Measurements from ENCODE around the gene SMIM32. TPM values are rescaled to one million over a fixed set of nuclear protein-coding genes. Genes with fewer than 3 reads are reported as not detected.

SMIM32 gene
- total RNA-seq, 1 donor from 2014 or later: 0.79 TPM

- H3K36me3 Mint-ChIP-seq (ENCODE audit: insufficient read depth): no peaks in the 10 kb centered on the region
- H3K27me3 Mint-ChIP-seq: peaks cover 28% of the 10 kb centered on the region
- H3K27ac Mint-ChIP-seq: no peak overlapping the region
- no peaks in the 10 kb centered on the region for H3K9me3 Mint-ChIP-seq (ENCODE audit: low read depth)
- TF ChIP-seq CTCF (IDR thresholded peaks at IDR 0.05; ENCODE audit: unreplicated experiment): no peak
- no peak overlapping the region for H3K4me3 Mint-ChIP-seq (ENCODE audit: low read depth)
- no peak for DNase-seq (ENCODE audit: low spot score, unreplicated experiment)
- no peaks in the 10 kb centered on the region for H3K4me1 Mint-ChIP-seq (ENCODE audit: low read depth)
These were observed 32.8 kb upstream of the SMIM32 start for GRCh38 chr5:136225796-136226195.

GRCh38 chr5:136222580-136223235, 29.7 kb upstream of the SMIM32 start:
- peaks cover 4% of the 10 kb centered on the region for H3K9me3 Mint-ChIP-seq (ENCODE audit: low read depth)
- H3K27ac Mint-ChIP-seq: no peak overlapping the region
- no peaks in the 10 kb centered on the region for H3K36me3 Mint-ChIP-seq (ENCODE audit: insufficient read depth)
- DNase-seq (ENCODE audit: low spot score, unreplicated experiment): no peak
- no peaks in the 10 kb centered on the region for H3K4me1 Mint-ChIP-seq (ENCODE audit: low read depth)
- H3K27me3 Mint-ChIP-seq: peaks cover 11% of the 10 kb centered on the region
- TF ChIP-seq CTCF (IDR thresholded peaks at IDR 0.05; ENCODE audit: unreplicated experiment): no peak
- no peak overlapping the region for H3K4me3 Mint-ChIP-seq (ENCODE audit: low read depth)

- DNase-seq (ENCODE audit: low spot score, unreplicated experiment): no peak
- peaks cover 7% of the 10 kb centered on the region for H3K27me3 Mint-ChIP-seq
- H3K4me1 Mint-ChIP-seq (ENCODE audit: low read depth): no peaks in the 10 kb centered on the region
- H3K9me3 Mint-ChIP-seq (ENCODE audit: low read depth): peaks cover 4% of the 10 kb centered on the region
- no peak for TF ChIP-seq CTCF (IDR thresholded peaks at IDR 0.05; ENCODE audit: unreplicated experiment)
- no peak overlapping the region for H3K27ac Mint-ChIP-seq
- no peak overlapping the region for H3K4me3 Mint-ChIP-seq (ENCODE audit: low read depth)
- H3K36me3 Mint-ChIP-seq (ENCODE audit: insufficient read depth): no peaks in the 10 kb centered on the region
These were observed 28.4 kb upstream of the SMIM32 start for GRCh38 chr5:136221340-136221739.

GRCh38 chr5:136216230-136216629, 23.3 kb upstream of the SMIM32 start:
- H3K27me3 Mint-ChIP-seq: no peaks in the 10 kb centered on the region
- H3K4me3 Mint-ChIP-seq (ENCODE audit: low read depth): no peak overlapping the region
- no peaks in the 10 kb centered on the region for H3K36me3 Mint-ChIP-seq (ENCODE audit: insufficient read depth)
- H3K4me1 Mint-ChIP-seq (ENCODE audit: low read depth): no peaks in the 10 kb centered on the region
- H3K9me3 Mint-ChIP-seq (ENCODE audit: low read depth): peaks cover 4% of the 10 kb centered on the region
- no peak for TF ChIP-seq CTCF (IDR thresholded peaks at IDR 0.05; ENCODE audit: unreplicated experiment)
- H3K27ac Mint-ChIP-seq: no peak overlapping the region
- no peak for DNase-seq (ENCODE audit: low spot score, unreplicated experiment)

- H3K4me1 Mint-ChIP-seq (ENCODE audit: low read depth): no peaks in the 10 kb centered on the region
- no peak for TF ChIP-seq CTCF (IDR thresholded peaks at IDR 0.05; ENCODE audit: unreplicated experiment)
- peaks cover under 1% of the 10 kb centered on the region for H3K27me3 Mint-ChIP-seq
- H3K27ac Mint-ChIP-seq: no peak overlapping the region
- no peak overlapping the region for H3K4me3 Mint-ChIP-seq (ENCODE audit: low read depth)
- no peak for DNase-seq (ENCODE audit: low spot score, unreplicated experiment)
- H3K36me3 Mint-ChIP-seq (ENCODE audit: insufficient read depth): no peaks in the 10 kb centered on the region
- peaks cover 4% of the 10 kb centered on the region for H3K9me3 Mint-ChIP-seq (ENCODE audit: low read depth)
These were observed 22.9 kb upstream of the SMIM32 start for GRCh38 chr5:136215812-136216211.

Data from progenitor cell of endocrine pancreas (in vitro differentiated cells).